ENCODE results near the gene CDK19.

The CDK19 gene

GRCh38 chr6:110649704-110650103 lies 165.6 kb downstream of the CDK19 start:
- TF ChIP-seq CTCF (IDR thresholded peaks at IDR 0.05; ENCODE audit: low read depth, low read length) (no peak), MAX (IDR thresholded peaks at IDR 0.05; ENCODE audit: low read depth, low read length) (no peak), MYC (IDR thresholded peaks at IDR 0.05; ENCODE audit: low read depth, low read length) (no peak), POLR2A (IDR thresholded peaks at IDR 0.05; ENCODE audit: extremely low read depth, insufficient read length) (no peak)
- no peak for DNase-seq (ENCODE audit: low read depth)
- no peak overlapping the region for H3K4me3 ChIP-seq (ENCODE audit: low read depth, low read length)

- TF ChIP-seq POLR2A (IDR thresholded peaks at IDR 0.05; ENCODE audit: extremely low read depth, insufficient read length) (no peak), CTCF (IDR thresholded peaks at IDR 0.05; ENCODE audit: low read depth, low read length) (peak; percentile 29)
- H3K4me3 ChIP-seq (ENCODE audit: low read depth, low read length), result no peak overlapping the region
- no peak for DNase-seq (ENCODE audit: low read depth)
Observed at GRCh38 chr6:110646951-110647910, 168.0 kb downstream of the CDK19 start.

- TF ChIP-seq MAX (IDR thresholded peaks at IDR 0.05; ENCODE audit: low read depth, low read length), result no peak
- TF ChIP-seq POLR2A (IDR thresholded peaks at IDR 0.05; ENCODE audit: extremely low read depth, insufficient read length), result no peak
- TF ChIP-seq MYC (IDR thresholded peaks at IDR 0.05; ENCODE audit: low read depth, low read length), result no peak
- TF ChIP-seq CTCF (IDR thresholded peaks at IDR 0.05; ENCODE audit: low read depth, low read length), result no peak
- H3K4me3 ChIP-seq (ENCODE audit: low read depth, low read length), result no peak overlapping the region
- DNase-seq (ENCODE audit: low read depth), result no peak
Observed at GRCh38 chr6:110646419-110646698, 168.9 kb downstream of the CDK19 start.

DNA sequence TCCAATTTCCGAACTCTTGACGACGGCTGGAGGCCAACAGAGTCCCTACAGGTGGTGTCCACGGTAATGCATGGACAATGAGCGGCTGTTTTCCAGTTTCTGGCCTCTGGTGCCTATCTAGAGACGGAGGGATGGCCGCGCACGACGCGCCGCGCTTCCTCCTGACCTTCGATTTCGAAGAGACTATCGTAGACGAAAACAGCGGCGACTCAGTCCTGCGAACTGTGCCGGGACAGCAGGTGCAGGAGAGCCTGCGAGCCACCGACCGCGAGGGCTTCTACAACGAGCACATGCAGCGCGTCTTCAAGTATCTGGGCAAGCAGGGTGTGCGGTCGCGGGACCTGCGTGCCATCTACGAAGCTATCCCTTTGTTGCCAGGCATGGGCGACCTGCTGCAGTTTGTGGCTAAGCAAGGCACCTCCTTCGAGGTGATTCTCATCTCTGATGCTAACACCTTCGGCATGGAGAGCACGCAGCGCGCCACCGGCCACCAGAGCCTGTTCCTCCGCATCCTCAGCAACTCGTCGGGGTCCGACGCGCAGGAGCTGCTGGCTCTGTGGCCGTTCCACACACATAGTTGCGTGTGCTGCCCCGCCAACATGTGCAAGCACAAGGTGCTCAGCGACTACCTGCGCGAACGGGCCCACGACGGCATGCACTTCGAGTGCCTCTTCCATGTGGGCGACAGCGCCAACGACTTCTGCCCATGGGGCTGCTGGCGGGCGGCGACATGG lies 169.4 kb downstream of the CDK19 start:
- no peak overlapping the region for H3K4me3 ChIP-seq (ENCODE audit: low read depth, low read length)
- no peak for TF ChIP-seq CTCF (IDR thresholded peaks at IDR 0.05; ENCODE audit: low read depth, low read length)
- no peak for TF ChIP-seq POLR2A (IDR thresholded peaks at IDR 0.05; ENCODE audit: extremely low read depth, insufficient read length)
- no peak for TF ChIP-seq MYC (IDR thresholded peaks at IDR 0.05; ENCODE audit: low read depth, low read length)
- TF ChIP-seq MAX (IDR thresholded peaks at IDR 0.05; ENCODE audit: low read depth, low read length), result no peak
- no peak for DNase-seq (ENCODE audit: low read depth)

- no peak overlapping the region for H3K4me3 ChIP-seq (ENCODE audit: low read depth, low read length)
- DNase-seq (ENCODE audit: low read depth), result no peak
- TF ChIP-seq MAX (IDR thresholded peaks at IDR 0.05; ENCODE audit: low read depth, low read length) (no peak), POLR2A (IDR thresholded peaks at IDR 0.05; ENCODE audit: extremely low read depth, insufficient read length) (no peak), MYC (IDR thresholded peaks at IDR 0.05; ENCODE audit: low read depth, low read length) (no peak), CTCF (IDR thresholded peaks at IDR 0.05; ENCODE audit: low read depth, low read length) (no peak)
Observed at GRCh38 chr6:110643175-110643574, 172.1 kb downstream of the CDK19 start.

All from NB4 (cell line).